HG02763 (cell line): Measurements from ENCODE around the gene AQP2.

Experiments used
- ATAC-seq: cut with Tn5 transposase; IDR thresholded peaks from one replicate; pipeline ENCODE4 v1.9.1; 2021; ENCODE audit warnings: mild to moderate bottlenecking, moderate library complexity; ENCODE audit not compliant: unreplicated experiment

Gene AQP2

GRCh38 chr12:49950273-49951251 lies at the start of gene AQP2:
Gene AQP2 (plus strand): TSS chr12:49950737. CDS start chr12:49950831, 94 bp downstream.
- no peak for ATAC-seq

- no peak for ATAC-seq
Observed at GRCh38 chr12:49901026-49901425, 49.5 kb upstream of the AQP2 start.

- ATAC-seq = no peak
Observed at GRCh38 chr12:49901986-49902385, 48.6 kb upstream of the AQP2 start.

- ATAC-seq = no peak
Observed at GRCh38 chr12:49902399-49903350, 47.9 kb upstream of the AQP2 start.

- no peak for ATAC-seq
Observed at GRCh38 chr12:49903351-49903699, 47.2 kb upstream of the AQP2 start.

- no peak for ATAC-seq
Observed at GRCh38 chr12:49903700-49904423, 46.7 kb upstream of the AQP2 start, which contains the start of gene FAIM2. Gene FAIM2 (minus strand): TSS chr12:49903900. CDS start chr12:49903792, 108 bp downstream.

GRCh38 chr12:49904601-49905000 lies 45.9 kb upstream of the AQP2 start:
- no peak for ATAC-seq

- ATAC-seq = no peak
Observed at GRCh38 chr12:49905718-49906314, 44.7 kb upstream of the AQP2 start.

- no peak for ATAC-seq
Observed at GRCh38 chr12:49907352-49907751, 43.2 kb upstream of the AQP2 start.

- ATAC-seq = no peak
Observed at GRCh38 chr12:49909356-49909755, 41.2 kb upstream of the AQP2 start.

GRCh38 chr12:49909826-49910225 lies 40.7 kb upstream of the AQP2 start:
- no peak for ATAC-seq

- ATAC-seq = no peak
Observed at GRCh38 chr12:49910331-49911212, 40.0 kb upstream of the AQP2 start.

GRCh38 chr12:49911213-49911605 lies 39.3 kb upstream of the AQP2 start:
- ATAC-seq = no peak

GRCh38 chr12:49912345-49913255 lies 37.9 kb upstream of the AQP2 start:
- no peak for ATAC-seq

GRCh38 chr12:49916129-49916919 lies 34.2 kb upstream of the AQP2 start:
- no peak for ATAC-seq

- no peak for ATAC-seq
Observed at GRCh38 chr12:49917166-49917787, 33.3 kb upstream of the AQP2 start.

GRCh38 chr12:49917788-49918173 lies 32.8 kb upstream of the AQP2 start:
- no peak for ATAC-seq
